Upper lobe of left lung (tissue), 4 donors: ENCODE data around the gene FBXL19.

ENCODE experiments used
- CTCF ChIP-seq, 6 experiments: fragments of 450-650 bp in 4 of 6; fragments of 200-600 bp in 2 of 6; sonication (generic) in 2 of 6; IDR thresholded peaks; one replicate each; pipeline ENCODE4 v1.5.1; 2016 to 2019; ENCODE audit warnings: antibody characterized with exemption in 6 of 6
- POLR2A ChIP-seq, 4 donors: fragments of 450-650 bp; IDR thresholded peaks; one replicate each; pipeline ENCODE4 v1.5.1; 2016 to 2017; ENCODE audit warnings: antibody characterized with exemption in 4 of 4, mild to moderate bottlenecking in 2 of 4
- POLR2AphosphoS5 ChIP-seq, 2 donors: sonication (generic); formaldehyde crosslinking; IDR thresholded peaks; one replicate each; pipeline ENCODE4 v1.5.1; 2017; ENCODE audit warnings: antibody characterized with exemption in 2 of 2

DNA sequence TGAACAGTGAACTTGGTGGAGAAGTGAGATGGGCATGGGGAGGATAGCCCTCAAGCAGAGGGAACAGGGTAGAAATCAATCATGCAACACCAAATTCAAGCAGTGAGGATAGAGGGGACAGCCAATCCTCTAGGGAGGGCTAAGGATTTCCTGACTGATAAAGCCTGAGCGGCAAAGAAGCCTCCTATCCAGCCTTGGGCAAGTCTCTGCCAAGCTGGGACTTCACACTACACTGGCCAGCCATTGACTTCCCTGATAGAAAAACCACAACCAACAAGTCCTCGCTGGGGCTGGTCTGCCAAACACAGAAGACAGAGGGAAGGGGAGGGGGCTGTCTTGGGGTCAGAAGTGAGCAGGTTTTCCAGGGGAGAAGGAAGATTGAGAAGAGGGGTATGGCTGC, 2.5 kb upstream of the FBXL19 start:
- no peak for TF ChIP-seq CTCF (IDR thresholded peaks at IDR 0.05)
- no peak for TF ChIP-seq POLR2A (IDR thresholded peaks at IDR 0.05)
- TF ChIP-seq POLR2AphosphoS5 (IDR thresholded peaks at IDR 0.05) = no peak
